Activated CD4-positive, alpha-beta T cell treated with anti-CD3 and anti-CD28 coated beads, Interleukin-2, amount 50 U/mL, for 4 hours (primary cell): ENCODE data around the gene CHAF1B.
"Not testable (repeated sequence)": the region's sequence is repeated elsewhere in the genome, so short reads cannot be mapped to it uniquely, and the experiment has no call there.

Experiments used
- DNase-seq, 2 experiments: peaks; one replicate each; pipeline ENCODE4 v3.0.0-alpha.2; 2020

CHAF1B gene

GRCh38 chr21:36385233-36386030 lies at the start of gene CHAF1B:
Gene CHAF1B (plus strand): TSS chr21:36385392. CDS start chr21:36386137, 745 bp downstream.
- peak; percentile 68 for DNase-seq

- no peak for DNase-seq
These were observed 48.1 kb upstream of the CHAF1B start for GRCh38 chr21:36337099-36337509.

GRCh38 chr21:36338975-36339374 lies 46.2 kb upstream of the CHAF1B start:
- DNase-seq: no peak

- not testable (repeated sequence) for DNase-seq
These were observed 42.6 kb upstream of the CHAF1B start for GRCh38 chr21:36342581-36342980.

- no peak for DNase-seq
These were observed 40.3 kb upstream of the CHAF1B start for GRCh38 chr21:36344931-36345330.

- no peak for DNase-seq
These were observed 37.8 kb upstream of the CHAF1B start for GRCh38 chr21:36347278-36347961.

- no peak for DNase-seq
These were observed 37.2 kb upstream of the CHAF1B start for GRCh38 chr21:36347962-36348328.

GRCh38 chr21:36349315-36349714 lies 35.9 kb upstream of the CHAF1B start:
- no peak for DNase-seq

GRCh38 chr21:36350282-36350910 lies 34.8 kb upstream of the CHAF1B start:
- DNase-seq: no peak

GRCh38 chr21:36354918-36355680 lies 30.1 kb upstream of the CHAF1B start:
- no peak for DNase-seq

DNA sequence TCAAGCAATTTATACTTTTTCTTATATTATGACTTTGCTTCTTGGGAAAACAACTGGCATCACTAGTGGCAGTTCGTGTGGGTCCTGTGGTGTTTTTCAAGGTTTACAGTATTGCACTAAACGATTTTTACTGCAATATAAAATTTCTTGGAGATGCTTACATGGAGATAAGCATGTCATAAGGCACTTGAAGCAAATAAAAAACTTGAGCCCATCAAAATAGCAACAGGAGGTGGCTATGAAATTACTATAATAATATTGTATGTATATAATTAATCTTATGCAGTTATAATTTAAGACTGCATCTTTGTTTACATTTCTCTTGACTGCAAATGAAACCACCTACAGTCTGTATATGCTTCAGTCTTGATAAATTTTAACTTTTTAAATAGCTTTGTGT lies 29.3 kb upstream of the CHAF1B start:
- DNase-seq: no peak

DNA sequence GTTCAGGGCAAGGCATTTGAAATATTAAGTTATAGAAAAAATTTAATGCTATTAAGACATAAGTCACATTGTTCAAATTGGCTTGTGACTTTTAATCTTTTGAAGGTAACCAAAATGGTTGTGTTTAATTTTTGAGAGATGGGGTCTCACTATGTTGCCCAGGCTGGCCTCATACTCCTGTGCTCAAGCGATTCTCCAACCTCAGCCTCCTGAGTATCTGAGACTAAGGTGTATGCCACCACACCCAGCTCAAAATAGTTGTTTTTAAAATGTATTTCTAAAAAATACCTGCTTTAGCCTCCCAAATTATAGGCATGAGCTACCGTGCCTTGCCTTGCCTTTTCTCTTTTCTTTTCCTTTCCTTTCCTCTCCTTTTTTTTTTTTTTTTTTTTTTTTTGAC lies 26.0 kb upstream of the CHAF1B start:
- DNase-seq: no peak

GRCh38 chr21:36369064-36369685 lies 16.0 kb upstream of the CHAF1B start:
- no peak for DNase-seq

DNA sequence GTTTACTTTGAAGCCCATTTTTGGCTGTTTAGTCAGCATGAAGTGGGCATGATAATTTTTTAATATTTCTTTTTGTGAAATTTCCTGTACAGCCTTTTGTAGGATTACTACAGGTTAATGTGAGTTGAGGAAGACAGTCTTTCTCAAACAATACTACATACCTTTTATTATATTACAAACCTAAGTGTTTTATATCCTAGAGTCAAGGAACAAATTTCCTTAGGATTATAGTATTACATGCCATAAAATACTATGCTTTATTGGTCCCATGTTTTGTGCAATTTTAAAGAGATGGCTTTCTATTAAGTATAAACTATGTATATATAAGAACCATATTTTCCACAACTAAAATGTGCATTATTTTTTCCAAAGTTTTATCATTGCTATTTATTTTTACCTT lies 9.2 kb upstream of the CHAF1B start:
- no peak for DNase-seq

DNA sequence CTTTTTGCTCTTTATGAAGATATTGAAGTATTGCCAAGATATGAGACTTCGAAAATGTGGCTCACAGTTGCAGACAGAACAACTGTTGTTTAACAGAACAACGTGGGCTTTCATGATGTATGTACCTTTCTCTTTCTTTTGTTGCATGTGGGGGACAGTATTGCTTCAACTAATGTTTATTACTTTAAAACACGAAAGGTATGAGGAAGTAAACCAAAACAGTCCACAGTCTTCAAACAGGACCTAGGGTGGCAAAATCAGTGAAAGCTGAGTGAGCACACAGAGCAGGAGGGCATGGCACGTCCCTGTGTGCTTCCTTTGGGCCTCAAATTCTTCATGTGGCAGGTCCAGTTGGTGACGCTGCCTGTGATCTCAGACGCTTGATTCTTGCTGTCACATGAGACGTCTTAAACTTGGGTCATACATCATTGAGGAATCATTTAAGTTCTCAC lies 7.8 kb upstream of the CHAF1B start:
- DNase-seq: no peak

- DNase-seq: no peak
These were observed 5.9 kb upstream of the CHAF1B start for GRCh38 chr21:36379251-36379650.

- DNase-seq: no peak
These were observed 3.2 kb upstream of the CHAF1B start for GRCh38 chr21:36381841-36382589.

- DNase-seq: not testable (repeated sequence)
These were observed 2.5 kb upstream of the CHAF1B start for GRCh38 chr21:36382722-36383121.

GRCh38 chr21:36384885-36385232 lies 333 bp upstream of the CHAF1B start:
- no peak for DNase-seq

DNA sequence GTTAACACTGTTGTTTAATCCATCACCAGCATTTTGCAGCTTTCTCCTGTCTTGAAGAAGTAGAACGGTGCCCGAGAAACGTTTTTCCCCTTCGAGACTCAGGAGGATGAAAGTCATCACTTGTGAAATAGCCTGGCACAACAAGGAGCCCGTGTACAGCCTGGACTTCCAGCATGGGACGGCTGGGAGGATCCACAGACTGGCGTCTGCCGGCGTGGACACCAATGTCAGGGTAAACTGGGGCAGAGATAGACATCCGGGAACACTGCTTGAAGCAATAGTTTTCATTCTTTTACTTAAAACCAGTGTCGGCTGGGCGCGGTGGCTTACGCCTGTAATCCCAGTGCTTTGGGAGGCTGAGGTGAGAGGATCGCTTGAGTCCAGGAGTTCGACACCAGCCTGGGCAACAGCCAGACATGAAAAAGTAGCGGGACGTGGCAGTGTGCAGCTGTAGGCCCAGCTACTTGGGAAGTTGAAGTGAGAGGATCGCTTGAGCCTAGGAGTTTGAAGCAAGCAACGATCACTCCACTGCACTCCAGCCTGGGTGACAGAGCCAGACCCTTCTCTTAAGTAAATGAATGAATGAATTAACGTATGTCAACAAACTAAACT lies 945 bp downstream of the CHAF1B start:
- no peak for DNase-seq

DNA sequence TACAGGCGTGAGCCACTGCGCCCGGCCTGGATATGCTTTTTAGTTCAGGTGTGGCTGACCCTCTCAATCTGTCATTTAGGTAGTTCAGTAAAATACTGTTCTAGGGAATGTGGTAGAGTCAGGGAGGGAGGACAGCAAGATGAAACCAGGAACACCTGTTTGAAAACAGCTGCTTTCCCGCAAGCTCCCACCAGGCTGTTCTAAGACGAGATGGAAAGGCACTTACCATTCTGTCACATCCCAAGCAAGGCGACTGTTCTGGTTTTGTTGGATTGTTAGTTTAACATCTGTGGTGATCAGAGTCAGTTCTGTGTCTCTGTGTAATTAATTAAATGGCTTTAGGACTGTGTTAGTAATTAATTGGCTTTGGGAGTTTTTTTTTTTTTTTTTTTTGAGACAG lies 2.9 kb downstream of the CHAF1B start:
- DNase-seq: no peak

- DNase-seq: no peak
These were observed 3.6 kb downstream of the CHAF1B start for GRCh38 chr21:36388835-36389234.
